Ramos (cell line): Measurements from ENCODE around the gene CYP2W1.

Experiments used
- in situ Hi-C: fragments of 300-500 bp; cut with MboI; formaldehyde crosslinking; loops from one replicate; pipeline ENCODE4 v1.14.3; 2022; ENCODE audit warnings: low sequenced_read_pairs; ENCODE audit not compliant: unreplicated experiment

Gene CYP2W1

GRCh38 chr7:978416-979091 lies 4.4 kb upstream of the CYP2W1 start:
- in situ Hi-C loops: no loop called here

- in situ Hi-C loops: no loop called here
Observed at GRCh38 chr7:979151-979550, 3.8 kb upstream of the CYP2W1 start.

GRCh38 chr7:979886-980571 lies 3.0 kb upstream of the CYP2W1 start:
- in situ Hi-C loops: no loop called here

GRCh38 chr7:981793-982510 lies 1.0 kb upstream of the CYP2W1 start:
- in situ Hi-C loops: no loop called here

- in situ Hi-C loops: no loop called here
Observed at GRCh38 chr7:982511-983003, 424 bp upstream of the CYP2W1 start.

- in situ Hi-C loops: no loop called here
Observed at GRCh38 chr7:983616-984071, 663 bp downstream of the CYP2W1 start.

GRCh38 chr7:984361-985126 lies 1.6 kb downstream of the CYP2W1 start:
- in situ Hi-C loops: no loop called here

- in situ Hi-C loops: no loop called here
Observed at GRCh38 chr7:985127-985416, 2.1 kb downstream of the CYP2W1 start.

GRCh38 chr7:985915-986741 lies 3.1 kb downstream of the CYP2W1 start:
- in situ Hi-C loops: no loop called here

GRCh38 chr7:986766-987751 lies 4.1 kb downstream of the CYP2W1 start:
- in situ Hi-C loops: no loop called here

- in situ Hi-C loops: no loop called here
Observed at GRCh38 chr7:987909-988308, 4.9 kb downstream of the CYP2W1 start.

- in situ Hi-C loops: no loop called here
Observed at GRCh38 chr7:988426-988911, 5.5 kb downstream of the CYP2W1 start.

- in situ Hi-C loops: no loop called here
Observed at GRCh38 chr7:988963-989529, 6.1 kb downstream of the CYP2W1 start.

- in situ Hi-C loops: loop anchor here (5.0 kb wide), 1 partner anchor 187 kb away; no protein-coding TSS in a partner anchor
Observed at GRCh38 chr7:990352-990932, 7.5 kb downstream of the CYP2W1 start.

GRCh38 chr7:990933-991728 lies 8.2 kb downstream of the CYP2W1 start:
- in situ Hi-C loops: loop anchor here (5.0 kb wide), 1 partner anchor 186 kb away; no protein-coding TSS in a partner anchor

- in situ Hi-C loops: loop anchor here (5.0 kb wide), 1 partner anchor 185 kb away; no protein-coding TSS in a partner anchor
Observed at GRCh38 chr7:991729-992656, 9.0 kb downstream of the CYP2W1 start.
